HepG2 (cell line): Measurements from ENCODE around the gene WDR6. TPM values are rescaled to one million over a fixed set of nuclear protein-coding genes. Genes with fewer than 3 reads are reported as not detected.

Source experiments
- BATF2 ChIP-seq: sonication (generic); formaldehyde crosslinking; IDR thresholded peaks from 2 replicates; pipeline ENCODE4 v1.8.0; 2022; ENCODE audit warnings: mild to moderate bottlenecking, missing genetic modification reagents, moderate library complexity
- CBFB ChIP-seq: sonication (generic); formaldehyde crosslinking; IDR thresholded peaks from 2 replicates; pipeline ENCODE4 v1.4.0; 2020; ENCODE audit warnings: missing genetic modification reagents
- EEA1 ChIP-seq: sonication (generic); formaldehyde crosslinking; IDR thresholded peaks from 2 replicates; pipeline ENCODE4 v1.5.1; 2020; ENCODE audit warnings: mild to moderate bottlenecking, missing genetic modification reagents, borderline replicate concordance
- KAT2B ChIP-seq: fragments of 150-350 bp; IDR thresholded peaks from 2 replicates; pipeline ENCODE4 v1.6.1; 2014; ENCODE audit warnings: low read depth, low read length, borderline replicate concordance
- NAIF1 ChIP-seq: sonication (generic); formaldehyde crosslinking; IDR thresholded peaks from 2 replicates; pipeline ENCODE4 v1.5.0; 2020; ENCODE audit warnings: mild to moderate bottlenecking, missing genetic modification reagents, borderline replicate concordance
- NFE2L2 ChIP-seq: fragments of 150-350 bp; IDR thresholded peaks from 2 replicates; pipeline ENCODE4 v1.6.1; 2014; ENCODE audit warnings: low read length
- NR2F1 ChIP-seq, 2 experiments: fragments of 450-650 bp in 1 of 2; formaldehyde crosslinking in 1 of 2; IDR thresholded peaks; 2 replicates each; pipeline versions ENCODE4 v1.5.0 to v1.6.1; 2016 to 2020; ENCODE audit warnings: mild to moderate bottlenecking in 1 of 2, missing compliant biosample characterization in 1 of 2, missing genetic modification reagents in 1 of 2, moderate library complexity in 1 of 2
- PCBP1 ChIP-seq: fragments of 200-400 bp; formaldehyde crosslinking; IDR thresholded peaks from 2 replicates; pipeline ENCODE4 v1.6.1; 2017; ENCODE audit warnings: mild to moderate bottlenecking, low read depth, low read length, borderline replicate concordance
- PHF5A ChIP-seq: IDR thresholded peaks from one replicate; pipeline ENCODE4 v1.6.1; 2018; ENCODE audit warnings: low read depth, missing genetic modification reagents; ENCODE audit not compliant: unreplicated experiment
- RFX3 ChIP-seq: IDR thresholded peaks from 2 replicates; pipeline ENCODE4 v1.6.1; 2016; ENCODE audit warnings: missing biosample characterization, missing genetic modification reagents
- RORA ChIP-seq: sonication (generic); formaldehyde crosslinking; IDR thresholded peaks from 2 replicates; pipeline ENCODE4 v1.5.0; 2020; ENCODE audit warnings: mild to moderate bottlenecking, missing genetic modification reagents, moderate library complexity
- SMARCE1 ChIP-seq: fragments of 450-650 bp; IDR thresholded peaks from 2 replicates; pipeline ENCODE4 v1.6.1; 2017; ENCODE audit warnings: borderline replicate concordance
- SRSF4 ChIP-seq: fragments of 200-400 bp; formaldehyde crosslinking; IDR thresholded peaks from one replicate; pipeline ENCODE4 v1.6.1; 2018; ENCODE audit warnings: mild to moderate bottlenecking, low read depth, low read length, moderate library complexity; ENCODE audit not compliant: poor library complexity, severe bottlenecking
- THYN1 ChIP-seq: sonication (generic); formaldehyde crosslinking; IDR thresholded peaks from 2 replicates; pipeline ENCODE4 v1.8.1; 2023; ENCODE audit warnings: low read depth, mild to moderate bottlenecking, moderate library complexity, missing genetic modification reagents, borderline replicate concordance
- ZBTB7B ChIP-seq: sonication (generic); formaldehyde crosslinking; IDR thresholded peaks from 2 replicates; pipeline ENCODE4 v1.4.0; 2020; ENCODE audit warnings: missing genetic modification reagents
- ZFP82 ChIP-seq: sonication (generic); formaldehyde crosslinking; IDR thresholded peaks from 2 replicates; pipeline ENCODE4 v1.5.1; 2020; ENCODE audit warnings: mild to moderate bottlenecking, missing genetic modification reagents, borderline replicate concordance
- ZKSCAN8 ChIP-seq: IDR thresholded peaks from 2 replicates; pipeline ENCODE4 v1.6.1; 2016; ENCODE audit warnings: borderline replicate concordance, missing genetic modification reagents, missing compliant biosample characterization
- ZNF431 ChIP-seq: sonication (generic); formaldehyde crosslinking; IDR thresholded peaks from 2 replicates; pipeline ENCODE4 v1.9.0; 2022; ENCODE audit warnings: missing genetic modification reagents, low read depth, mild to moderate bottlenecking, borderline replicate concordance
- ZNF460 ChIP-seq: sonication (generic); formaldehyde crosslinking; IDR thresholded peaks from 2 replicates; pipeline ENCODE4 v1.5.1; 2020; ENCODE audit warnings: missing genetic modification reagents, mild to moderate bottlenecking, borderline replicate concordance
- ZNF704 ChIP-seq: sonication (generic); formaldehyde crosslinking; IDR thresholded peaks from 2 replicates; pipeline ENCODE4 v1.8.1; 2023; ENCODE audit warnings: mild to moderate bottlenecking, inconsistent platforms, moderate library complexity, missing genetic modification reagents, borderline replicate concordance
- ZSCAN20 ChIP-seq: sonication (generic); formaldehyde crosslinking; IDR thresholded peaks from 2 replicates; pipeline ENCODE4 v1.4.0; 2020; ENCODE audit warnings: missing genetic modification reagents, mild to moderate bottlenecking, borderline replicate concordance
- polyA plus RNA-seq, 8 experiments: library from polyadenylated mRNA; depleted of rRNA in 3 of 8; stranded (reverse) in 7 of 8; unstranded in 1 of 8; fragments of >200 nt; fragmentation: Illumina TruSeq in 4 of 8; extraction: Trizol in 4 of 8; gene quantifications; 2 replicates each; pipeline versions ENCODE4 v1.2.1 to v1.2.3, GENCODE V29; 2011 to 2016; ENCODE audit warnings: low read depth in 4 of 8, missing spikeins in 1 of 8, mixed read lengths in 1 of 8; ENCODE audit not compliant: insufficient read depth in 1 of 8
- total RNA-seq, 5 experiments: library from RNA; depleted of rRNA; stranded (reverse); fragments of >200 nt; fragmentation: Illumina TruSeq; extraction: Trizol; gene quantifications; 2 replicates each; pipeline ENCODE4 v1.2.3, GENCODE V29; 2016; ENCODE audit warnings: low read depth in 1 of 5
- TF ChIP-seq, protein P1 (sequence below): sonication (generic); formaldehyde crosslinking; IDR thresholded peaks from 2 replicates; pipeline ENCODE4 v1.4.0; 2020; ENCODE audit warnings: missing genetic modification reagents
- TF ChIP-seq, protein P2 (sequence below): sonication (generic); formaldehyde crosslinking; conservative IDR thresholded peaks from 2 replicates; pipeline ENCODE4 v1.8.0; 2022; ENCODE audit warnings: low read depth, missing genetic modification reagents

Gene WDR6
- total and polyA plus RNA-seq, 2 of the 13 experiments (the other 11 are each of a cell fraction or from before 2014, with no cell fraction given), result 73.4 to 139 TPM

DNA sequence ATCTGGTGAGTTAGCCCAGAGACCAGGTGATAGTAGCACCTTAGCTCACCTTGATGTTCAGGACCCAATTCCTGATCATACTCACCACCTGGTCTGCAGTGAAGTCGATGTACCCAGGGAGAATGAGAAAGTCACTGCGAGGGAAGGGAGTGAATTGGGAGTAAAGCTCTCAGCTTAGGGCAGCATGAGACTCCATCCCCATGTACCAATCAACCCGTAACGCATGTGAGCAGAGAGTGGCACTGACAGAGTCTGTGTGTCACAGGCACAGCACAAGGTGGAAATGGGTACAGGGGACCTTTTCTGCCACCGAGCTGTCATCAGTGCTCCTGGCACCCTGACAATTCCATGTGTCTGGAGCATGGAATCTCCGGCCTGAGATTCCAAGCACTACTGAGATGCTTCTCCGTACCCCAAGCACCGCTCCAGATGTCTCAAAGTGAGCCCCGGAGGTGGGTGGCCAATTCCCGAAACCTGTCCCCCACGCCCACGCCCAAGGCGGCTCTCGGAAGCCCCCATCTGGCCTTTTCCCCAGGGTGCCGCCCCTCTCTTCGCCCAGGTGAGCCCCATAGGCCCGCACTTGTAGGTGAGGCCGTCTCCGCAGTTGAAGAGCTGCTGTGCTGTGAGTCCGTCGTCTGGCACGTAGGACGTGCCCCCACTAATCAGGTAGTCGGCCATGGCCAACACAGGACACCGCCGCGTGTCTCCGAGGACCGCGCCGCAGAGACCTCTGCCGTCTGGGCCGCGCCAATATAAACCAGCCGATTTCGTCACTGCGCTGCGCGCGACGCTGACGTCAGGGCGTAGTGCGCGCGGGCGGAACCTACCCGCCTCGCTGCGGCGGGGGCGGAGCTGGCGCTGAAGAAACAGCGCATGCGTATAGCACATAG, 21.7 kb downstream of the WDR6 start, which contains the start of gene IMPDH2 (continued):
- TF ChIP-seq, protein P1, sequence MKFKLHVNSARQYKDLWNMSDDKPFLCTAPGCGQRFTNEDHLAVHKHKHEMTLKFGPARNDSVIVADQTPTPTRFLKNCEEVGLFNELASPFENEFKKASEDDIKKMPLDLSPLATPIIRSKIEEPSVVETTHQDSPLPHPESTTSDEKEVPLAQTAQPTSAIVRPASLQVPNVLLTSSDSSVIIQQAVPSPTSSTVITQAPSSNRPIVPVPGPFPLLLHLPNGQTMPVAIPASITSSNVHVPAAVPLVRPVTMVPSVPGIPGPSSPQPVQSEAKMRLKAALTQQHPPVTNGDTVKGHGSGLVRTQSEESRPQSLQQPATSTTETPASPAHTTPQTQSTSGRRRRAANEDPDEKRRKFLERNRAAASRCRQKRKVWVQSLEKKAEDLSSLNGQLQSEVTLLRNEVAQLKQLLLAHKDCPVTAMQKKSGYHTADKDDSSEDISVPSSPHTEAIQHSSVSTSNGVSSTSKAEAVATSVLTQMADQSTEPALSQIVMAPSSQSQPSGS (CRISPR knock-in tag), result peak; percentile 98
- no peak for TF ChIP-seq BATF2
- TF ChIP-seq NR2F1 (CRISPR knock-in tag; IDR thresholded peaks at IDR 0.05), result peak; percentile 21 to 25; a peak in 1 of 4 replicates
- peak; percentile 70; the same call in 1 of the 2 replicates for TF ChIP-seq ZSCAN20 (CRISPR knock-in tag)
- no peak for TF ChIP-seq THYN1
- no peak; the same call in 1 of the 2 replicates for TF ChIP-seq ZNF431 (CRISPR knock-in tag)
- peak; percentile 90 for TF ChIP-seq CBFB (CRISPR knock-in tag)
- peak; percentile 91; the same call in 1 of the 2 replicates for TF ChIP-seq ZFP82 (CRISPR knock-in tag)
- no peak for TF ChIP-seq SRSF4
- TF ChIP-seq ZKSCAN8 (CRISPR knock-in tag), result 0 out of 2 replicates have a peak, but pooled peaks have one; percentile 88
- no peak for TF ChIP-seq KAT2B
- TF ChIP-seq PHF5A (CRISPR knock-in tag), result peak; percentile 37
- TF ChIP-seq, protein P2, sequence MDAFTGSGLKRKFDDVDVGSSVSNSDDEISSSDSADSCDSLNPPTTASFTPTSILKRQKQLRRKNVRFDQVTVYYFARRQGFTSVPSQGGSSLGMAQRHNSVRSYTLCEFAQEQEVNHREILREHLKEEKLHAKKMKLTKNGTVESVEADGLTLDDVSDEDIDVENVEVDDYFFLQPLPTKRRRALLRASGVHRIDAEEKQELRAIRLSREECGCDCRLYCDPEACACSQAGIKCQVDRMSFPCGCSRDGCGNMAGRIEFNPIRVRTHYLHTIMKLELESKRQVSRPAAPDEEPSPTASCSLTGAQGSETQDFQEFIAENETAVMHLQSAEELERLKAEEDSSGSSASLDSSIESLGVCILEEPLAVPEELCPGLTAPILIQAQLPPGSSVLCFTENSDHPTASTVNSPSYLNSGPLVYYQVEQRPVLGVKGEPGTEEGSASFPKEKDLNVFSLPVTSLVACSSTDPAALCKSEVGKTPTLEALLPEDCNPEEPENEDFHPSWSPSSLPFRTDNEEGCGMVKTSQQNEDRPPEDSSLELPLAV (CRISPR knock-in tag), result no peak; the same call in 1 of the 2 replicates
- no peak for TF ChIP-seq RFX3 (CRISPR knock-in tag)
- TF ChIP-seq RORA (CRISPR knock-in tag), result no peak
- TF ChIP-seq ZNF704 (CRISPR knock-in tag), result peak; percentile 89
- TF ChIP-seq NAIF1 (CRISPR knock-in tag), result peak; percentile 90; the same call in 1 of the 2 replicates
- no peak for TF ChIP-seq NFE2L2
- TF ChIP-seq SMARCE1, result no peak
- peak; percentile 86 for TF ChIP-seq ZBTB7B (CRISPR knock-in tag)
- TF ChIP-seq ZNF460 (CRISPR knock-in tag), result no peak
- TF ChIP-seq PCBP1, result no peak
- TF ChIP-seq EEA1, result peak; percentile 94
